GM21360 (cell line): Measurements from ENCODE around the gene GNGT2.
"Not testable (repeated sequence)": the region's sequence is repeated elsewhere in the genome, so short reads cannot be mapped to it uniquely, and the experiment has no call there.

ENCODE experiments used
- ATAC-seq: cut with Tn5 transposase; IDR thresholded peaks from one replicate; pipeline ENCODE4 v1.9.1; 2021; ENCODE audit warnings: mild to moderate bottlenecking, moderate library complexity; ENCODE audit not compliant: unreplicated experiment

The GNGT2 gene

DNA sequence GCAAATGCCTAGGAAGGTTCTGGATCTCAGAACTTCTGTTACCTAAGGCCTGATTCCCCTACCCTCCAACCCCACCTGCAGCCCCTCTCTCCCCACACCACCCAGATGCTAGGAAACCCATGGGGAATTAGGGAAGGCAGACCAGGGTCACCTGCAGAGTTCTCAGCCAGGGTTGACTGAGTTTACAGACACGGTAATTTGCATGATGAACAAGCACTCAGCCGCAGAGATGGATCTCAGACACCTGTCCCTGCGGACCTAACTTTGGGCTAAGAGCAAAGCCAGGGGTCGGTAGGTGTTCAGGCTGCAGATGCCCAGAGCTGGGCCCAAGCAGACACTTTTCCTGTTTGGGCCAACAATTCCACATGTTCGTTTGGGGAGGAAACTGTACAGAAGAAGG lies 3.0 kb upstream of the GNGT2 start:
- ATAC-seq, result no peak

DNA sequence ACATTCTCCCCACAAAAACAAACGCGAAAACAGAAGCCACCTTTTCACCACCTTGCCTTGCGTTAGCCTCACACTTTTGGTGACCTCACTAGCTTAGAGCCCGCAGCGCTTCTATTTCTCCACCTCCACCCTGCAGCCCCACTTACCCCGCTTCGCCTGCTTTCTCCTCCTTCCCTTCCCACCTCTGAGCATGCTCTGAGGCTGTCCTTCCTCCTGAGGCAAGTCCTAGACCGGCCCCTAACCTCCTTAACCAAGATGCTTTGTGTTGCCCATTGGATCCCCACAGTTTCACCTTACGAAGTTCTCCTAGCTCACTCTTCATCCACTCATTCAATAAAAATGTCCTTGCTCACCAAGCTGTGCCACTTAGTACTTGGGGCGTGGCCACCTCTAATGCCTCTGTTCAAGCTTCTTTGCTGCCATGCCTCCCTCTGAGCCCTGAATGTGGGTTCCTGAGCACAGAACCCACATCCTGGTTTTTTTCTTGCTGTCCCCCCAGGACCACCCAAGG lies 1.3 kb downstream of the GNGT2 start:
- no peak for ATAC-seq

DNA sequence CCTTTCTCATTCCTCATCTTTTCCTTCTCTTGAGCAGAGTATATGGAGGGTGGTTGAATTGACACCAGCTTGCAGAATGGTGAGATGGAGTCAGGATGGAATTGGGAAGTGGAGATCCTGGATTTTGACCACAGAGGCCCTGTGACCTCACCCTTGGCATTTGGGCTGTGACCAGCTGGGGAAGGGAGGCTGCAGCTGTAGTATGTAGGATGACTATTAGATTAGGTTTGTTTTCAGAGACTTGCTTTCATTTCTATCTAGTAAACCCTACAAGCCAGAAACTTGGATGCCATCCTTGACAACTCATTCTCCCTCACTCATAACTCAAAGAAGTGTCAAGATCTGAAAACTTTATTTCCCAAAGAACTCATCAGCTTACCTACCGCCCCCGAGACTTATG lies 5.9 kb downstream of the GNGT2 start:
- ATAC-seq, result no peak

DNA sequence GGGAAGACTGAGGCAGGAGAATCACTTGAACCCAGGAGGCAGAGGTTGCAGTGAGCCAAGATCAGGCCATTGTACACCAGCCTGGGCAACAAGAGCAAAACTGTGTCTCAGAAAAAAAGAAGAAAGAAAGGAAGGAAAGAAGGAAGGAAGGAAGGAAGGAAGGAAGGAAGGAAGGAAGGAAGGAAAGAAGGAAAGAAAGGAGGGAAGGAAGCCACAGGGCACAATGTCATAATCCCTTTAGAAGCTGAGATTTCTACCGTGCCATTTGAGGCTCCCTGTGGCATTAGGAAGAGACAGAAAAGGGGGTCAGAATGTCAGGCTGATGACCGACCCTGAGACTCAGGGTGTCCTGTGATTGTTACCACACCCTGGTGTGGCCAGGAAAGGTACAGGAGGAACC lies 6.6 kb downstream of the GNGT2 start:
- no peak for ATAC-seq

DNA sequence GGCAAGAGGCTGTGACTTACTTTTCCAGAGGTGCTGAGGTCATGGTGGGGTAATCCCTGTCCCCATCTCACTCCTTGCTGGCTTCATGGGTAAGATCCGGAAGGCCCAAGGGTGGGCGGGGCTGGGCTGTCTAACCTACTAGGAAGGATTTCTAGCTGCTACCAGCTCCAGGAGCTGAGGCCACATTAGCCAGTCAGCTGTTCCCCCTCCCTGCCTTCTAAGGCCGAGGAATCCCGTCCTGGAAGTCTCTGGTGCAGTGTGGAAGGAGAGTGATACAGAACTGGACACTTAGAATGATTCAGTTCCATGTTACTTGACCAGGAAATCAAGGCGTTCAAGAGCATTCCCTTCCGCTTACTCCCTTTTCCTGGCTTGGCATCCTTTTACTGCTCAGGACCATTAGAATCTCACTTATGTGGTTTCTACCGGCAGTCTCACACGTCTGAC lies 8.9 kb downstream of the GNGT2 start:
- no peak for ATAC-seq

DNA sequence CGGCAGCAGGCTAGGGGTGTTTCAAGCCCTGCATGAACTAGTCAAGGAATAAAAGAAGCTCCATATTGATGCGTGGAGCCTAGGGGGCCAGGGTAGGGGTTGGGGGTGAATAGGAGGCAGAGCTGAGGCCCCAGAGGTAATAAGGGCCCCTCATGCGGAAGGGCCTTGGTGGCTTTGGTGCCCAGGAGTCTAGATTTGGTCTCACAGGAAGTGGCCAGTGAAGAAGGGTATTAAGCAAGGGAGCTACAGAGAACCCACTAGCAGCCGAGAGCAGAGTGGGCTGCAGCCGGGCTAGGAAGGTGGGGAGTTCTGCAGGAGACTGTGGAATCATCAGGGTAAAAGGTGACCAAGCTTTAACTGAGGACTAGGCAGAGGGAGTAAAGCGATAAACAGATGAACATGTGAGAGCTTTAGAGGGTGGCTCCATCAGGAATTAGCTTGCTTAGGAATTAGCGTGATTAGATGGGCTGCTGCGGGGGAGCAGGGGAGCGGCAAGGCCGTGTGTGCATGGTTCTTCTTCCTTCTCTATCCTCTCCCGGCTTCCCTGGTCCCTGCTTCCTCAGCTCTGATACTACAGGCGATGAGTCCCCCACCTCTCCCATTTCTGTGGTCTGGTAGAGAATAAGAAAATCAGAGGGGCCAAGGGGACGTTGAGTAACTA lies 9.8 kb downstream of the GNGT2 start:
- no peak for ATAC-seq

DNA sequence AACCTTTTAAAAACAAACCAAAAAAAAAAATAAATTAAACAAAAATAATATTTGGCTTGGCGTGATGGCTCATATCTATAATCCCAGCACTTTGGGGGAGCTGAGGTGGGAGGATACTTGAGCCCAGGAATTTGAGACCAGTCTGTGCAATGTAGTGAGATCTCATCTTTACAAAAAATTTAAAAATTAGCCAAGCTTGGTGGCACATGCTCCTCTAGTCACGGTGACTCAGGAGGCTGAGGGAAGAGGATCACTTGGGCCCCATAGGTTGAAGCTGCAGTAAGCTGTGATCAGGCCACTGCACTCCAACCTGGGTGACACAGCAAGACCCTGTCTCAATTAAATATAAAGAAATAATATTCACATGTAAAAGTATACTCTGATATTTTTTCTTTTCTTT lies 12.2 kb downstream of the GNGT2 start:
- no peak for ATAC-seq

DNA sequence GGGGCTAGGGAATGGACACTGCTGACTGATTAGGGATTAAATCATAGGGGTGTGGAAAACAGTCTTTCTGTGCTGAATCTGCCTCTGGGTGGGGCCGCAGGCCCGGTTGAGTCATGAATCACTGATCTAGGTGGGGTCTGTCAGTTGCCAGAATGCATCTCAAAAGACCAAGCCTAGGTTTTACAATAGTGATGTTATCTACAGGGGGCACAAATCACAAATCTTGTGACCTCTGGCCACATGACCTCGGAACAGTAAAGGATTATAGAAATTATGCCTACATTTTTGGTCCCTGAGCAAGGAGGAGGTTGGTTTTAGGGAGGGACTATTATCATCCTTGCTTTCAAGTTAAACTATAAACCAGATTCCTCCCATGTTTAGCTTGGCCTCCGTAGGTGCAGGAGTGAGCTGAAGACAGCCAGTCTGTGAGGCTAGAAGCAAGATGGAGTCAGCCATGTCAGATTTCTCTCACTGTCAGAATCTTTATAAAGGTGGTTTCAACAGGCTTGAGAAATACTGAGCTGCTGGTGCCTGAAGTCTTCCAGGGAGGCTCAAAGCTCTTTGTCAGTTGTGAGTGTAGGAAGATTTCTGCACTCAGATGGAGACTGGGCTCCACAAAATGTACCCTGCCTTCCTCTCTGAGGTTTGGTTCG lies 12.9 kb downstream of the GNGT2 start:
- no peak for ATAC-seq

DNA sequence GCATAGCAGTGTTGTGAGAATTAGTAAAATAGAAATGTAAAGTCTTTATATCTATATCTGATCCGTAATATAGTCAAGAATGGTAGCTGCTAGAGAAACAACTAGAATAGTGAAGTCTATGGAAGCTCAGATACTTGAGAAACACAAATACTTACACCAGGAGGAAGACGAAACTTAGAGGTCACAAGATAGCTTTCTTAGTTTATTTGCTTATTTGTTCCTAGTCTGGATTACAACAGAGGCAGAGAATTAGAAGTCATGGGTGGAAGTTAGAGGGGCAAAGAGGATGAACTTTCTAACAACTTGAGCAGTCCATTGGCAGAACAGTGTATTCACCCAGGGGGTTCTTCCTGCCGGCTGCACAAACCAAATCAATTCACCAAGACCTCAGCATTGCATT lies 13.9 kb downstream of the GNGT2 start:
- no peak for ATAC-seq

DNA sequence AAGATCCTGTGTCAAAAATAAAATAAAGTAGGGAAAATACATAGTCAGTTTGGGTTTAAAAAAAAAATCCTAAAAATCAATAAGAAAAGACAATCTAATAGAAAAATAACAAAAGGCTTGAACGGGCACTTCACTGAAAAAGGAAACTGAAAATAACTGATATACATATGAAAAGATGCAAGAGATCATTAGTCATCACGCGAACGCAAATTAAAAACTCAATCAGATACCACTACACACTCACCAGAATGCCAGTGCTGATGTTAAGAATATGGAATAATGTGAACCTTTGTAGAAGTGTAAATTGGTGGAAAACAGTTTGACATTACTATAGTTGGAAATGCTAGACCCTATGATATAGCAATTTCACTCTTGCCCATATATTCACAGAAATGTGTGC lies 14.6 kb downstream of the GNGT2 start:
- ATAC-seq, result no peak

DNA sequence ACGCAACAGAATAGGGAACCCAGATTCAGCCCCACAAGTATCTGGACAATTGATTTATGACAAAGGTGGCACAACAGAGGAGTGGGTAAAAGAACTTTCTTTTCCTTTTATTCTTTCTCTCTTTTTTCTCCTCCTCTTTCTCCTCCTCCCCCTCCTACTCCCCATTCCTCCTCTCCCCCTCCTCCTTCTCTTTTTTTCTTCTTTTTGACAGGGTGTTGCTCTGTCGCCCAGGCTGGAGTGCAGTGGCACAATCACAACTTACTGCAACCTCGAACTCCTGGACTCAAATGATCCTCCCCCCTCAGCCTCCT lies 16.1 kb downstream of the GNGT2 start:
- no peak for ATAC-seq

DNA sequence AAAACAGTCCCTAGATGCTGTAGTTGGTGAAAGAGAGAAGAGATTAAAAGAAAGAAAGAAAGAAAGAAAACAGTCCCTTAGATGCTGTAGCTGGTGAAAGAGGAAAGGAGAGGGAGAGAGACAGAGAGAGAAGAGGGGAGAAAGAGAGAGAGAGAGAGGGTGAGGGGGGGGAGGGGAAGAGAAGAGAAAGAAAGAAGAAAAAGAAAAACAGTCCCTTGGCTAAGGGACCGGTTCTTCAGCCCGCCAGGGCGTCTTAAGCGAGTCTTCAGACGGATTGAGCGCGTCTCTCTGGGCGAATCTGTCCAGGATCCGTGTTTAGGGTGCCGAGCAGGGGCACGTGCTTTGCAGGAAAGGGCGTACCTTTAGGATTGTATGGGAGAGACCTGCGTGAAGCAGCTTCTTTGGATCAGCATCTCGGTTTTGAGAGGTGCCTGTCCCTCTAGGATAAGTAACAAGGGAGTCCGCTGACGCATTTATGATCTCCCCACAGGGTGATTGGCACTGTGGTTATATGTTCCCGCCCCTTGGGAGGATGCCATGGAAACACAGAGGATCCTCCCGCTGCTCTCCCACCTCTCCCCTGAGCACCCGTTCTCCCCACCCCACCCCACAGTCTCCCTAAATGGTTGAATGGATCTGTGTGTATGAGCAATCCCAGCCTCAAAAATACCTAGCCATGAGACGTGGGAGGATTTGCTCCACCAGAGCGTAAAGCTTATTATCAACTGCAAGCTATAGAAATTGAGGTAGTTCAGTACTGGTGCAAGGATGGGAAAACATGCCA lies 16.7 kb downstream of the GNGT2 start:
- no peak for ATAC-seq

DNA sequence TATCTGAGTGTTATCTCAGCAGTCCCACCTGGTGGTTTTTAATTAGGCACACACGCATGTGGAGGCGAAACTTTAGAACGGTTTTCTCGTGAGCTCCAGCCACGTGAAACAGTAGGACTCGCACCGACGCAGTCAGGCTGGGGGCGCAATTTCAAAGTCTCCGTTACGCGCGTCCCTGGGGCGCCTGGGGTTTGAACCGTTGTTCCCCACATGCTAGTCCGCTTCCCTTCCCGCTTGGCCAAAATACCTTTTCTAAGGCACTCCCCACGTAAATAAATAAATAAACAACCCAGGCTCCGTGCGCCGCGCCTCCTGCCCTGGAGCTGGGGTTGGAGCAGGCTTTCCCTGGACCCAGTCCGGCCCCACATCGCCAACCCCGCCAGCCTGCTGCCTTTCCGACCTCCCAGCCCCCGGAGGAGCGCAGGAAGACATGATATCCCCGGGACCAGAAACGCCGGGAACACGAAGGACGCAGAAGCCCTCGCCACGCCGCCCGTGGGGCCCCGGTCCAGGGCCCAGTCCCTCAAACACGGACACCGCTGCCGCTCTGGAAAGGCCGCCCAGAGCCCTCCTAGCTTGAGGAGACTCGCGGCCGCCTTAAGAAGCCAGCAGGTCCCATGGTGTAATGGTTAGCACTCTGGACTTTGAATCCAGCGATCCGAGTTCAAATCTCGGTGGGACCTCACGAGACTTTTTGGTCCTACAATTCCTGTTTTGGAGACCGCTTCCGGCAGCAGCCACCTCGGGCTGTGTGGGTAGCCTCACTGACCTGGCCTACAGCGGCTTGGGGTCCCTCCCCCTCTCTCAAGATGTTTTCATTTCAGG lies 18.2 kb downstream of the GNGT2 start:
- ATAC-seq, result peak; percentile 43

DNA sequence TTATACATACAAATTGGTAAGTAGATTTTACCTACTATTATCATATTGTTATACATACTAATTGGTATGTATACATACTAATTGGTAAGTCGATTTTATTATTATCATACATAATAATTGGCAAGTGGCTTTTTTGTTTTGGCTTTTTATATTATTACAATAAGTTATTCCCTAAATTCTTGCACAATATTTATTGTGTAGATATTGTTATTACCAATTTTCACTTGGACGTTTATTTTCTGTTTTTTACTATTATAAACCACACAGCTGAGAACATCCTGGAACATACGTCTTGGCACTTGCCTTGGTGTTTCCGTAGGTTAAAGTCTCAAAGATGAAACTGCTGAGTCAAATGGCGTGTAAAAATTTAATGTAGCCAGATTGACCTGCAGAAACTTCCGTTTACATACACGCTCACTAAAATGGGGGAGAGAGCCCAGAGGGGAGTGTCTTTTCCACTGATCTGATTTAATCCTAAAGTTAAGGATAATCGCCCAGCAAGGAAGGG lies 18.9 kb downstream of the GNGT2 start:
- ATAC-seq, result no peak

DNA sequence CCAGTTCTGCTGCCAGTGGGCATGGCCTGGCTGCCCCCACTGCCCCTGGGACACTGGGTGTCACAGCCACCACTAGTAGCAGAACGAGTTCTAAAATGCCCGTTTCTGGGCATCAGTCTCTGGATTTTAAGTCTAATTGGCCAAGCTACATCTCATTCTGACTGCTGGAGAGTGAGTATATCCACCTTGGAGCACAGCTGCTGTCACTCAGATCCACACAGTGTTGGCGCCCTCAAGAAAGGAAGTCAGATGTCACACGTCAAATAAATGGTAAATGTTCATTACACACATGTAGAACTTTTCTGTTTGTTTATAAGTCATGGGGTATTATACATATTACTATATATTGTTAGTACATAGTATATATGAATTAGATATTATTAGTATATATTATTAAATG lies 19.4 kb downstream of the GNGT2 start:
- no peak for ATAC-seq

DNA sequence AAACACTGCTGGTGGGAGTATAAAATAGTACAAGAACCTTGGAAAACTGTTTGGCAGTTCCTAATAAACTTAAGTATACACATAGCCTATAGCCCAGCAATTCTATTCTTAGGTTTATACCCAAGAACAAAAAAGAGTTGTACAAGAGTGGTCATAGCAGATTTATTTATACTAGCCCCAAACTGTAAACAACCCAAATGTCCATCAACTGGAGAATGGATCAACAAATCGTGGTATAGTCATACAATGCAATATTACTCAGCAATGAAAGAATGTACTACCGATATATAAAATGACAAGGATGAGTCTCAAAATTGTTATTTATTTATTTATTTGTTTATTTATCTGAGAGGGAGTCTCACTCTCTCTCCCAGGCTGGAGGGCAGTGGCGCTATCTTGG lies 23.1 kb downstream of the GNGT2 start:
- no peak for ATAC-seq

DNA sequence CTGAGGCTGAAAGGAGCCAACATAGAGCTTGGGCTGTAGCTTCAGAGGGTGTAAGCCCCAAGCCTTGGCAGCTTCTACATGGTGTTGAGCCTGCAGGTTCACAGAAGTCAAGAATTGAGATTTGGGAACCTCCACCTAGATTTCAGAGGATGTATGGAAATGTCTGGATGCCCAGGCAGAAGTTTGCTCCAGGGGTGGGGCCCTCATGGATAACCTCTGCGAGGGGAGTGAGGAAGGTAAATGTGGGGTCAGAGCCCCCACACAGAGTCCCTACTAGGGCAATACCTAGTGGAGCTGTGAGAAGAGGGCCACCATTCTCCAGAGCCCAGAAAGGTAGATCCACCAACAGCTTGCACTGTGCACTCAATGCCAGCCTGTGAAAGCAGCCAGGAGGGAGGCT lies 25.0 kb downstream of the GNGT2 start:
- ATAC-seq, result not testable (repeated sequence)

DNA sequence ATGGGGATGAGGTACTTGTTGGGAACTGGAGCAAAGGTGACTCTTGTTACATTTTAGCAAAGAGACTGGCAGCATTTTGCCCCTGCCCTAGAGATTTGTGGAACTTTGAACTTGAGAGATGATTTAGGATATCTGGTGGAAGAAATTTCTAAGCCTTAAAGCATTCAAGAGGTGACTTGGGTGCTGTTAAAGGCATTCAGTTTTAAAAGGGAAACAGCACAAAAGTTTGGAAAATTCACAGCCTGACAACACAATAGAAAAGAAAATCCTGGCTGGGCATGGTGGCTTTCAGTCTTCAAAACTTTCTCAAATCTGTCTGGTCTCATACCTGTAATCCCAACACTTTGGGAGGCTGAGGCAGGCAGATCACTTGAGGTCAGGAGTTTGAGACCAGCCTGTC lies 25.9 kb downstream of the GNGT2 start:
- not testable (repeated sequence) for ATAC-seq

DNA sequence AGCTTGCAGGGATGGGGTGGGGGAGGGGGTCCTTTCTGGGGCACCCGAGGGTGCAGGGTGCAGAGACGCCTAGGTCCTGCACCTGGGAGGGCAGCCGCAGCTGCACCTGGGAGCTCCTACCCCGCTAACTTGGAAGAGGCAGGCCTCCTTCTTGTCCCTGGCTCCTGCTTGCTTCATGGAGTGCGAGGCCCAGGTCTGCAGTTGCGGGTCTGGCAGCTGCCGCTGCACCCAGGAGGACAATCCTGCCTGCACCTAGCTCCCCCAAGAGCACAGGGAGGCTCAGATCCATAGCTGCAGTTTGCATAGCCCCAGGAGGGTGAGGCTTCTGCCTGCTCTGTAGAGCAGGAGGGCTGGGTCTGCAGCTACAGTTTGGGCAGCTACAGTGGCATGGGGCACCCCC lies 26.6 kb downstream of the GNGT2 start:
- no peak for ATAC-seq

DNA sequence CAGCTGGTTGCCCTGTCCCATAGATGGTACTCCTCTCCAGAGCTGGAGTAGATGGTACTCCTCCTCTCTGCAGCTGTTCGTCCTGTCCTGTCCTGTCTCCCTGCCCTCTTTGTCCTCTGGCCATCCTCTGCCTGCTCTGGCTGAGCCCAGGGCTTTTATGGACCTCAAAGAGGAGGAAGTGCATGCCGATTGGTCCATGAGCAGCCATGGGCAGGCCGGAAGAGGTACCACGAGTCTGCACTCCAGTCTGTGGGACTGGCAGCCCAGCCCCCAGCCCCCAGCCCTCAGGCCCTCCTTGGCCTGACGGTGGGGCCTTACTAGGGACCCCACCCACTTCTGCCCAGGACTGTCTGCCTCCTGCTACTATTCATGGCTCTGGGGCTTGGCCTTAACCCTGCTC lies 27.0 kb downstream of the GNGT2 start:
- no peak for ATAC-seq

DNA sequence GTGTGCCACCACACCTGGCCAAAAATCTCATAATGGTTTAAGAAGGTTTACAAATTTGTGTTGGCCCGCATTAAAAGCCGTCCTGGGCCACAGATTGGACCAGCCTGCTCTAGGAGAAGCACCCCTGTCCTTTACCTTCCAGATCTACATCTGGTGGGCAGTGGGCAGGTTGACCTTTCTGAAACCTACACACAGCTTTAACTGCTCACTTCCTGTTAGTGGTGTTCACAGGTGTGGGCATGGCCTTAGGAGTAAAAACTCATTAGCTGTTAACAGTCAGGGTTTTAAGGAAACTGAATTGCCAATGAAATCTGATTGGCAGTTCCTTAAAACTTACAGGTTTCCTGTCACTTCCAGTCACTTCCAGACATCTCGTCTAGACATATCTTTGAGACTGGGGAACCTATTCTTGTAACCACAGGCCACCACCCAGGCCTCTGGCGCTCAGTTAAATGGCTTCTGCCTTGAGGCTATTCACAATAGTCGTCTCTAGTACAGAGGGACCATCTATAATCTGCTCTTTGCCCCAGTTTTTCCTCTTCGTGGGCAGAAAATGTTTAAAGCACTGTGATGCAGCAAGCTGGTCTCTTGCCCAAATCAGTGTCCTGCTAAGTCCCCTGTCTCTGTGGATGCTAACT lies 29.3 kb downstream of the GNGT2 start:
- no peak for ATAC-seq
